ENCODE results near the gene RGS6.

RGS6 gene

DNA sequence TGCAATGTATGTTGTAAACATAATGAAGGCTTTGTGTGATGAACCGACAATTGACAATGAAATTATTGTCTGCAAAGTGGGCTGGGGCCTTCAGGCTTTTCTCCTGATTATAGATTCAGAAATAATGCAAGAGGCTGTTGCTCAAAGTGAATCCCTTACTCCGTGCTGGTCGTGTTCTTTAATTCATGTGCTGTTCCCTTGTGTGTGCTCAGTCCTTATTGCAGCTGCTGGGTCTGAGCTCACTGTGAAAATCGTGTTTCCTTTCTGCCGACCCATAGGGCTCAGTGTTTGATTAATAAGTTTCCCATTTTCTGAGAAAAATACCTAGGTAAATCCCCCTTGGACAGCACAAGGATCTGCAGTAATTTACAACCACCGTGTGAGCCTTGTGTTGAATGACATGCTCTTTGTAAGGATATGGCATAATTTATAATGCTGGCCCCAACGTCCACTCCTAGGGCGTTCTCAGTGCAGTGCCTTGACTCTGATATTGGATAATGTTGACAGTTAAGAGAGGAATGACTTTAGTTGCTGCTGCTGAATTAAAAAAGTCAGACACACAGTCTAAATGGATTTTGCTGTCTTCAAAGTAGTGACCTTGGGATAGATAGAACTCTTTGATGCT is 81.6 kb downstream of the RGS6 start:
- Histone ChIP-seq H3K36me3 (ENCODE audit: control insufficient read depth, low read length) (no peaks in the 10 kb centered on the region), H3K9me3 (ENCODE audit: control insufficient read depth, insufficient read depth, low read length) (no peaks in the 10 kb centered on the region), H3K4me1 (ENCODE audit: control insufficient read depth, low read length) (no peaks in the 10 kb centered on the region), H3K4me3 (ENCODE audit: low read length) (no peak overlapping the region), H3F3A (ENCODE audit: control insufficient read depth, insufficient read depth) (no peaks in the 10 kb centered on the region), H3K79me2 (ENCODE audit: control insufficient read depth, low read length) (no peaks in the 10 kb centered on the region), H3K27ac (ENCODE audit: low read depth, low read length) (no peak overlapping the region), H3K9me2 (replicated peaks; ENCODE audit: control insufficient read depth, low read length) (no peaks in the 10 kb centered on the region), H4K20me1 (ENCODE audit: control insufficient read depth, insufficient read depth, low read depth, low read length) (no peaks in the 10 kb centered on the region), H3K4me2 (ENCODE audit: low read length) (no peak overlapping the region), H3K27me3 (ENCODE audit: control insufficient read depth, low read length) (no peaks in the 10 kb centered on the region)
- TF ChIP-seq, protein P1, sequence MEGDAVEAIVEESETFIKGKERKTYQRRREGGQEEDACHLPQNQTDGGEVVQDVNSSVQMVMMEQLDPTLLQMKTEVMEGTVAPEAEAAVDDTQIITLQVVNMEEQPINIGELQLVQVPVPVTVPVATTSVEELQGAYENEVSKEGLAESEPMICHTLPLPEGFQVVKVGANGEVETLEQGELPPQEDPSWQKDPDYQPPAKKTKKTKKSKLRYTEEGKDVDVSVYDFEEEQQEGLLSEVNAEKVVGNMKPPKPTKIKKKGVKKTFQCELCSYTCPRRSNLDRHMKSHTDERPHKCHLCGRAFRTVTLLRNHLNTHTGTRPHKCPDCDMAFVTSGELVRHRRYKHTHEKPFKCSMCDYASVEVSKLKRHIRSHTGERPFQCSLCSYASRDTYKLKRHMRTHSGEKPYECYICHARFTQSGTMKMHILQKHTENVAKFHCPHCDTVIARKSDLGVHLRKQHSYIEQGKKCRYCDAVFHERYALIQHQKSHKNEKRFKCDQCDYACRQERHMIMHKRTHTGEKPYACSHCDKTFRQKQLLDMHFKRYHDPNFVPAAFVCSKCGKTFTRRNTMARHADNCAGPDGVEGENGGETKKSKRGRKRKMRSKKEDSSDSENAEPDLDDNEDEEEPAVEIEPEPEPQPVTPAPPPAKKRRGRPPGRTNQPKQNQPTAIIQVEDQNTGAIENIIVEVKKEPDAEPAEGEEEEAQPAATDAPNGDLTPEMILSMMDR (IDR thresholded peaks at IDR 0.05; ENCODE audit: low read depth, low read length, poor library complexity, severe bottlenecking) = no peak
- no peak for TF ChIP-seq EZH2phosphoT487 (IDR thresholded peaks at IDR 0.05; ENCODE audit: borderline replicate concordance, low read length)

DNA sequence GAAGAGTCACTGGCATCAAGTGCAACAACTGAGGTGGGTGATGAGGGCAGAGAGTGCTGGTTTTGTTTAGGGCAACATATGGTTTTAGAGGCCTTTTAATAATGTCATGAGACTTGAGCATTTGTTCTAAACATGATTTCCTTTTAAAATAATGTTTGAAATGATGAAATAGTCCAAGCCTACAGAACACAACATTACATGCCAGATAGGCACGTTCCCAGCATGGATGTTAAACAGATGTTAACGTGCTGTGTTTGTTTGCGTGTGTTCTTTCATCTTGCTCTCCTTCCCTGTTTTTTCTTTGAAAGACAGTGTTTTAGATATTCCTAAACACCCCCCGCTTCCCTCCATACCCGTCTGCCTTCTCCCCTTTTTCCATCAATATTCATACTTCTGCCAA is 82.3 kb downstream of the RGS6 start:
- H3K9me2 ChIP-seq (replicated peaks; ENCODE audit: control insufficient read depth, low read length) = no peaks in the 10 kb centered on the region

DNA sequence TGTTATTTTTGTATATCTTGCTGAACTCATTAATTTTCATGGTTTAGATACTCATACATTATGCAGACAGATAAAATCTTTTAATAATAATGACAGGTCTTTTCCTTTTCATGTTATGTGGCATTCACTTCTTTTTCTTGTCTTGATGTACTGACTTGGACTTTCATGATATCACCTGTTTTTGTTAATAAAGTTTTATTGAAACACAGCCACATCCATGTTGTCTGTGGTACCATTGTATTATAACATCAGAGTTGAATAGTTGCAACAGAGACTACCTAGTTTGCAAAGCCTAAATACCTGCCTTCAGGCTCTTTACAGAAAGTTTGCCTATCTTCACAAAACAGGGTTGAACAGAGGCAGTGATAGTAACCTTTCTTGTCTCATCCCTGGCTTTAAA is 85.1 kb downstream of the RGS6 start:
- no peak overlapping the region for H3K27ac ChIP-seq (ENCODE audit: low read depth, low read length)
- no peak for TF ChIP-seq EZH2phosphoT487 (IDR thresholded peaks at IDR 0.05; ENCODE audit: borderline replicate concordance, low read length)
- TF ChIP-seq, protein P1 (IDR thresholded peaks at IDR 0.05; ENCODE audit: low read depth, low read length, poor library complexity, severe bottlenecking) = no peak

More for the DNA sequence above, 82.3 kb downstream of the RGS6 start:
- TF ChIP-seq EZH2phosphoT487 (IDR thresholded peaks at IDR 0.05; ENCODE audit: borderline replicate concordance, low read length) = no peak
- TF ChIP-seq, protein P1 (IDR thresholded peaks at IDR 0.05; ENCODE audit: low read depth, low read length, poor library complexity, severe bottlenecking) = no peak
- Histone ChIP-seq H3K4me1 (ENCODE audit: control insufficient read depth, low read length) (no peaks in the 10 kb centered on the region), H3K79me2 (ENCODE audit: control insufficient read depth, low read length) (no peaks in the 10 kb centered on the region), H3K27ac (ENCODE audit: low read depth, low read length) (no peak overlapping the region), H3K27me3 (ENCODE audit: control insufficient read depth, low read length) (no peaks in the 10 kb centered on the region), H3F3A (ENCODE audit: control insufficient read depth, insufficient read depth) (no peaks in the 10 kb centered on the region), H4K20me1 (ENCODE audit: control insufficient read depth, insufficient read depth, low read depth, low read length) (no peaks in the 10 kb centered on the region), H3K9me3 (ENCODE audit: control insufficient read depth, insufficient read depth, low read length) (no peaks in the 10 kb centered on the region), H3K36me3 (ENCODE audit: control insufficient read depth, low read length) (no peaks in the 10 kb centered on the region), H3K4me2 (ENCODE audit: low read length) (no peak overlapping the region), H3K4me3 (ENCODE audit: low read length) (no peak overlapping the region)

More for the DNA sequence above, 85.1 kb downstream of the RGS6 start:
- Histone ChIP-seq H3K9me3 (ENCODE audit: control insufficient read depth, insufficient read depth, low read length) (no peaks in the 10 kb centered on the region), H4K20me1 (ENCODE audit: control insufficient read depth, insufficient read depth, low read depth, low read length) (no peaks in the 10 kb centered on the region), H3K36me3 (ENCODE audit: control insufficient read depth, low read length) (no peaks in the 10 kb centered on the region), H3F3A (ENCODE audit: control insufficient read depth, insufficient read depth) (no peaks in the 10 kb centered on the region), H3K9me2 (replicated peaks; ENCODE audit: control insufficient read depth, low read length) (no peaks in the 10 kb centered on the region), H3K4me3 (ENCODE audit: low read length) (no peak overlapping the region), H3K27me3 (ENCODE audit: control insufficient read depth, low read length) (no peaks in the 10 kb centered on the region), H3K4me1 (ENCODE audit: control insufficient read depth, low read length) (no peaks in the 10 kb centered on the region), H3K4me2 (ENCODE audit: low read length) (no peak overlapping the region), H3K79me2 (ENCODE audit: control insufficient read depth, low read length) (no peaks in the 10 kb centered on the region)

Measured in DOHH2 (cell line).